GM12874 (cell line): ENCODE results near the gene HSPG2.

Experiments
- TF ChIP-seq, protein P1 (sequence below): IDR thresholded peaks from 2 replicates; pipeline ENCODE4 v1.5.1; 2011; ENCODE audit warnings: low read depth, mild to moderate bottlenecking, control low read depth, low read length, moderate library complexity; ENCODE audit not compliant: insufficient read depth

The HSPG2 gene

DNA sequence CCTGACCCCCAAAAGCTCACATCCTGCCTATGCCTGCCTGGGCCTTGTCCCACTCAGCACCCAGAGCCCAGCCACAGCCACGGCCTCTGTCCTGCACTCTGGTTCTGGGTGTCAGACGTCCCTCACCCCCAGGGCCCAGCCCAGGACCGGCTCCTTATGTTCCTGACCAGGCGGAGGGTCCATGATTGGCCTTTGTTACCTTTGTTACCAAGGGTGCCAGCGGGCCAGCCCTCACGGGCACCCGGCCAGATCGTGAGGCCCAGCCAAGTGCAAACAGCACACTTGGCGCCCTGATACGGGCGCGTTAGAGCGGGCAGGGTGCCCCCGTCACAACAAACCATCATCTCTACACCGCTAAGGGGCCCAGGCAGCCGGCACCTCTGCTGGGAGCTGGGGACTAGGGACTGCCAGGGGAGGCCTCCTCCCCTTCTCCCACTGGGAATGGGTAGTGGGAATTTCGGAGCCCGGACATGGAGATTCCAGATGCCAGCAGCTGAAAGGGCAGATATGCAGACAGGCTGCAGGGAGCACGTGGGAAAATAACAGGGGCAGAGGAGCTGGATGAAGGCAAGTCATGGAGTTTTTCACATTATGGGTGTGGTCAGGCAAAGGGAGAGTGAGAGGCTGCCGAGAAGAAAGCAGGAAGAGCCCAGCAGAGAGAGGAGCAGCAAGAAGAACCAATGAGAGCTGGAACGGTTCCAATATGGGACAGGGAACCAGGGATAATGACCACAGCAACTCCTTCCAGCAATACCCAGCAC, 22.1 kb downstream of the HSPG2 start:
- TF ChIP-seq, protein P1, sequence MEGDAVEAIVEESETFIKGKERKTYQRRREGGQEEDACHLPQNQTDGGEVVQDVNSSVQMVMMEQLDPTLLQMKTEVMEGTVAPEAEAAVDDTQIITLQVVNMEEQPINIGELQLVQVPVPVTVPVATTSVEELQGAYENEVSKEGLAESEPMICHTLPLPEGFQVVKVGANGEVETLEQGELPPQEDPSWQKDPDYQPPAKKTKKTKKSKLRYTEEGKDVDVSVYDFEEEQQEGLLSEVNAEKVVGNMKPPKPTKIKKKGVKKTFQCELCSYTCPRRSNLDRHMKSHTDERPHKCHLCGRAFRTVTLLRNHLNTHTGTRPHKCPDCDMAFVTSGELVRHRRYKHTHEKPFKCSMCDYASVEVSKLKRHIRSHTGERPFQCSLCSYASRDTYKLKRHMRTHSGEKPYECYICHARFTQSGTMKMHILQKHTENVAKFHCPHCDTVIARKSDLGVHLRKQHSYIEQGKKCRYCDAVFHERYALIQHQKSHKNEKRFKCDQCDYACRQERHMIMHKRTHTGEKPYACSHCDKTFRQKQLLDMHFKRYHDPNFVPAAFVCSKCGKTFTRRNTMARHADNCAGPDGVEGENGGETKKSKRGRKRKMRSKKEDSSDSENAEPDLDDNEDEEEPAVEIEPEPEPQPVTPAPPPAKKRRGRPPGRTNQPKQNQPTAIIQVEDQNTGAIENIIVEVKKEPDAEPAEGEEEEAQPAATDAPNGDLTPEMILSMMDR, result no peak

GRCh38 chr1:21914450-21914849, 22.7 kb downstream of the HSPG2 start:
- TF ChIP-seq, protein P1, result no peak

DNA sequence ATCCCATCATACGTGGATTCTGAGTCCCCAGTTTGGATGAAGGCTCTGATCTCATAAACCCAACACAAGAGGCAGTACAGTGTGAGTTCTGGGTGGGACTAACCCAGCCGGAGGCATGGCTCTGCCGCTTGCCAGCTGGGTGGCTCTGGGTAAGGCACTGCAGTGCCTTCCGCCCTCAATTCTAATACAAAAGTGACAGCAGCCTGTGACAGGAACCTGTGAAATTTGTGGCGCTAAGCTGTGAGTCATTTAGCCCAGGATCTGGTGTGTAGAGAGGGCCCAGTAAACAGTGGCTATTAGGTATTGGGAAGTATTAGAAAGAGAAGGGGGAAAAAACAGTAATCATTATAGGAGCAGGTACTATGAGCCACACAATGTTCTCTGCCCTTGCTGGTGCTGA, 23.3 kb downstream of the HSPG2 start:
- TF ChIP-seq, protein P1, result no peak

DNA sequence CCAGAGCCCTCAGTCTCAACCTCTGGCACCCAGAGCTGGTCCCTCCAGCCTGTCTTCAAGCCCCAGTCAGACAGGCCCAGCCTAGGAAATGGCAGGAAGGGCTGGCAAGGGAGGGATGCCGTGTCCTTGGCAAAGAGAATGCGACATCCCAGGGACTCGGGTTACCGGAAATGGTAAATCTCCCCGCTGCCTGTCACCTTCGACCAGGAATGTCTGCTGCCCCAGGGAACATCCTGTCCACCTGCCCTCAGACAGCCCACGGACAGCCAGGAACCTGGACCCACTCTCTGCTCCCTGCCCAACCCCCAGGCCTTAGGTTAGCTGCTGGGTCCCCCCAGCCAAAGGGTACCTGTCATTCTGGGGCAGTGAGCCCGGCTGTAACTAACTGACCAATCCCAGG, 23.9 kb downstream of the HSPG2 start:
- TF ChIP-seq, protein P1, result no peak

- TF ChIP-seq, protein P1, result no peak
Measured at GRCh38 chr1:21912038-21912758, 24.9 kb downstream of the HSPG2 start.

DNA sequence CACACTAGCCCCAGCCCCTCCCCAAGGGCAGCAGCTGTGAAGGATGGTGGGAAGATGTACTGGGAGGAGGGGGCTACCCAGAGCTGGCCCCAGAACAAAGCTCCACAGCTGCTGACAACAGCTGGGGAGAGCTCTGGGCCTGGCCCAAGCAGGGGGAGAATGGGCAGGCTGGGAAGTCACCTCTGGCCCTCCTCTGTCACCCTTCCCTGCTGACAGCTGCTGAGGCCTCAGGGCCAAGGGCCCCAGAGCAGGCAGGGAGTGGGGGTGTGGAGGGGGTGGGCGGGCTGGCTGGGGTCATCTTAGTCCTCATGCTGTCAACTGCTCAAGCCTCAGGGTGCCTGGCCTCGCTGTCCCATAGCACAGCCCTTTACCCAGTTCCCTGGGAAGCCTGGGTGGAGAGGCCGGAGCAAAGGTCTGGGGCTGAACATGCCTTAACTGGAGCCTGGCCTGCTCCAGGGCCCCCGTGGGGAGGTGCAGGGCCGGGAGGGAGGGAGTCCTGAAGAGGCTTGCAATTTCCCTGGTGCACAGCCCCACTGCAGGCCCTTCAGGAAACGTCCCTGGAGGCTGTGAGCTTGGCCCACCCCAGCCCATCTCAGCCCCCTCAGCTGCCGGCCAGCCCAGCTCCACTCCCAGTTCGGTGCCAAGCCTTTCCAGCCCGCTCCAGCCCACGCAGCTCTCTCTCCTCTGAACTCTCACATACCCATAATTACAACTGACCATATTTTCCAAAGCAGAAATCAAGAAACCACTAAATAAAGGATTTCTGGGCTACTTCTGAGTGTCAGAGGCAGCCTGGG, 25.7 kb downstream of the HSPG2 start:
- TF ChIP-seq, protein P1, result no peak
